ENCODE results near the gene ATG5.
"Not testable (repeated sequence)": the region's sequence is repeated elsewhere in the genome, so short reads cannot be mapped to it uniquely, and the experiment has no call there.

Gene ATG5

GRCh38 chr6:106309766-106310373 is 15.7 kb downstream of the ATG5 start:
- DNase-seq = no peak

- no peak for DNase-seq
Measured at GRCh38 chr6:106308985-106309384, 16.6 kb downstream of the ATG5 start.

- DNase-seq = no peak
Measured at GRCh38 chr6:106305740-106306139, 19.8 kb downstream of the ATG5 start.

- peak; percentile 48 for DNase-seq
Measured at GRCh38 chr6:106300944-106301343, 24.6 kb downstream of the ATG5 start.

GRCh38 chr6:106300020-106300780 is 25.4 kb downstream of the ATG5 start:
- DNase-seq = no peak

- no peak for DNase-seq
Measured at GRCh38 chr6:106293116-106293515, 32.4 kb downstream of the ATG5 start.

GRCh38 chr6:106290954-106291353 is 34.6 kb downstream of the ATG5 start:
- DNase-seq = no peak

- no peak for DNase-seq
Measured at GRCh38 chr6:106290032-106290431, 35.5 kb downstream of the ATG5 start.

- no peak for DNase-seq
Measured at GRCh38 chr6:106287215-106287614, 38.3 kb downstream of the ATG5 start.

GRCh38 chr6:106286746-106287145 is 38.8 kb downstream of the ATG5 start:
- DNase-seq = no peak

- no peak for DNase-seq
Measured at GRCh38 chr6:106283481-106283880, 42.1 kb downstream of the ATG5 start.

- DNase-seq = no peak
Measured at GRCh38 chr6:106281661-106282060, 43.9 kb downstream of the ATG5 start.

GRCh38 chr6:106281088-106281487 is 44.5 kb downstream of the ATG5 start:
- DNase-seq = no peak

GRCh38 chr6:106279179-106279578 is 46.4 kb downstream of the ATG5 start:
- DNase-seq = no peak

GRCh38 chr6:106275692-106276091 is 49.9 kb downstream of the ATG5 start:
- no peak for DNase-seq

- no peak for DNase-seq
Measured at GRCh38 chr6:106273087-106273486, 52.5 kb downstream of the ATG5 start.

- DNase-seq = no peak
Measured at GRCh38 chr6:106272287-106272686, 53.3 kb downstream of the ATG5 start.

GRCh38 chr6:106270414-106270813 is 55.1 kb downstream of the ATG5 start:
- no peak for DNase-seq

GRCh38 chr6:106269268-106269919 is 56.2 kb downstream of the ATG5 start:
- not testable (repeated sequence) for DNase-seq

GRCh38 chr6:106268500-106268899 is 57.1 kb downstream of the ATG5 start:
- DNase-seq = not testable (repeated sequence)

- not testable (repeated sequence) for DNase-seq
Measured at GRCh38 chr6:106264433-106264832, 61.1 kb downstream of the ATG5 start.

- DNase-seq = not testable (repeated sequence)
Measured at GRCh38 chr6:106259748-106260147, 65.8 kb downstream of the ATG5 start.

GRCh38 chr6:106258726-106259125 is 66.8 kb downstream of the ATG5 start:
- no peak for DNase-seq

GRCh38 chr6:106257195-106257594 is 68.4 kb downstream of the ATG5 start:
- no peak for DNase-seq
